Loucy (cell line): ENCODE data around the gene CCDC146.

ENCODE experiments used
- CTCF ChIP-seq: fragments of 200-600 bp; sonication (generic); conservative IDR thresholded peaks from 2 replicates; pipeline ENCODE4 v1.5.1; 2014; ENCODE audit warnings: mild to moderate bottlenecking, antibody characterized with exemption, low read length
- EZH2phosphoT487 ChIP-seq: fragments of 200-600 bp; IDR thresholded peaks from 2 replicates; pipeline ENCODE4 v1.6.1; 2018; ENCODE audit warnings: antibody characterized with exemption, mild to moderate bottlenecking, moderate library complexity, borderline replicate concordance

GRCh38 chr7:77331938-77332695 lies 209.7 kb downstream of the CCDC146 start:
- TF ChIP-seq CTCF (peak; percentile 71), EZH2phosphoT487 (no peak)
